B cell (primary cell): Measurements from ENCODE around the gene CADM2. TPM values are rescaled to one million over a fixed set of nuclear protein-coding genes. Genes with fewer than 3 reads are reported as not detected.

ENCODE experiments used
- ATAC-seq: fragments of 200-7000 bp; cut with Tn5 transposase; one replicate; pipeline ENCODE4 v1.10.0; 2021; ENCODE audit warnings: low read depth, mild to moderate bottlenecking, moderate number of reproducible peaks, moderate library complexity
- CTCF ChIA-PET: fragments of 350-600 bp; sonication (Branson Sonifier 250); formaldehyde crosslinking; loops from one replicate; lab custom pipeline; 2021; ENCODE audit warnings: antibody characterized with exemption, inconsistent platforms; lab: Charles Lee
- POLR2A ChIA-PET: fragments of 350-600 bp; sonication (Branson Sonifier 250); formaldehyde crosslinking; loops from one replicate; lab custom pipeline; 2021; ENCODE audit warnings: antibody characterized with exemption; lab: Charles Lee
- DNase-seq: peaks from one replicate; pipeline ENCODE4 v3.0.0; 2013
- H2AFZ ChIP-seq: 2 replicates; pipeline ENCODE4 v1.6.1; 2012; ENCODE audit warnings: mild to moderate bottlenecking, low read depth, low read length; ENCODE audit not compliant: insufficient read depth, poor library complexity, severe bottlenecking
- H3K27ac ChIP-seq, 2 donors: 1 replicate in 1 of 2; 2 replicates in 1 of 2; pipeline ENCODE4 v1.5.1; 2012 to 2013; ENCODE audit warnings: low read length in 2 of 2, mild to moderate bottlenecking in 2 of 2, moderate library complexity in 1 of 2
- H3K27me3 ChIP-seq, 4 experiments: fragments of 200-600 bp in 1 of 4; sonication (generic) in 1 of 4; replicated peaks in 1 of 4; 1 replicate in 2 of 4; 2 replicates in 2 of 4; pipeline versions ENCODE4 v1.6.1 to v1.7.0; 2013 to 2016; ENCODE audit warnings: low read length in 3 of 4, mild to moderate bottlenecking in 2 of 4, mixed read lengths in 1 of 4, moderate library complexity in 1 of 4; ENCODE audit not compliant: insufficient read depth in 4 of 4, control insufficient read depth in 3 of 4; ENCODE audit errors: control extremely low read depth in 1 of 4
- H3K36me3 ChIP-seq, 2 experiments: replicated peaks in 1 of 2; 1 replicate in 1 of 2; 2 replicates in 1 of 2; pipeline versions ENCODE4 v1.6.1 to v1.7.1; 2013; ENCODE audit warnings: low read length in 1 of 2; ENCODE audit not compliant: insufficient read depth in 2 of 2, control insufficient read depth in 1 of 2; ENCODE audit errors: control extremely low read depth in 1 of 2, extremely low read depth in 1 of 2
- H3K4me1 ChIP-seq, 2 donors: fragments of 200-600 bp in 1 of 2; sonication (generic) in 1 of 2; 1 replicate in 1 of 2; 2 replicates in 1 of 2; pipeline versions ENCODE4 v1.5.1 to v1.6.1; 2013 to 2017; ENCODE audit warnings: low read length in 2 of 2; ENCODE audit not compliant: control insufficient read depth in 2 of 2, insufficient read depth in 2 of 2
- H3K4me2 ChIP-seq: replicated peaks from 2 replicates; pipeline ENCODE3; 2012; ENCODE audit warnings: mild to moderate bottlenecking, low read depth, low read length; ENCODE audit not compliant: poor library complexity, severe bottlenecking
- H3K4me3 ChIP-seq, 5 experiments: fragments of 200-600 bp in 1 of 5; sonication (generic) in 1 of 5; 1 replicate in 3 of 5; 2 replicates in 2 of 5; pipeline versions ENCODE4 v1.5.1 to v1.7.0; 2011 to 2016; ENCODE audit warnings: low read length in 4 of 5, mild to moderate bottlenecking in 4 of 5, low read depth in 2 of 5, control low read depth in 1 of 5, moderate library complexity in 1 of 5; ENCODE audit not compliant: insufficient read depth in 1 of 5; ENCODE audit errors: control extremely low read depth in 1 of 5, extremely low read depth in 1 of 5
- H3K79me2 ChIP-seq: fragments of 200-600 bp; sonication (generic); one replicate; pipeline ENCODE4 v1.6.0; 2016; ENCODE audit warnings: low read length; ENCODE audit not compliant: control insufficient read depth, insufficient read depth
- H3K9ac ChIP-seq: fragments of 200-600 bp; sonication (generic); 2 replicates; pipeline ENCODE4 v1.6.1; 2017; ENCODE audit warnings: mild to moderate bottlenecking, low read length, moderate library complexity
- H3K9me3 ChIP-seq, 3 donors: one replicate each; pipeline versions ENCODE4 v1.6.1 to v1.7.1; 2013; ENCODE audit warnings: low read length in 2 of 3; ENCODE audit not compliant: control insufficient read depth in 2 of 3, insufficient read depth in 1 of 3; ENCODE audit errors: control extremely low read depth in 1 of 3
- H4K20me1 ChIP-seq: 2 replicates; pipeline ENCODE4 v1.6.0; 2012; ENCODE audit warnings: mild to moderate bottlenecking, low read length; ENCODE audit not compliant: insufficient read depth, control insufficient read depth, poor library complexity, severe bottlenecking
- H3K27ac Mint-ChIP-seq: one replicate; pipeline ENCODE4 v1.8.0; 2021; ENCODE audit warnings: mixed read lengths
- H3K27me3 Mint-ChIP-seq: one replicate; pipeline ENCODE4 v1.8.0; 2021; ENCODE audit warnings: mixed read lengths
- H3K4me1 Mint-ChIP-seq: one replicate; pipeline ENCODE4 v1.8.0; 2021; ENCODE audit warnings: mixed read lengths
- H3K4me3 Mint-ChIP-seq: one replicate; pipeline ENCODE4 v1.8.0; 2021; ENCODE audit warnings: mixed read lengths
- H3K9me3 Mint-ChIP-seq: one replicate; pipeline ENCODE4 v1.8.0; 2022; ENCODE audit warnings: mixed read lengths; ENCODE audit not compliant: insufficient read depth
- CTCF ChIP-seq: fragments of 200-600 bp; IDR thresholded peaks from one replicate; pipeline ENCODE4 v1.8.0; 2022; ENCODE audit warnings: antibody characterized with exemption, mild to moderate bottlenecking
- EZH2 ChIP-seq: IDR thresholded peaks from 2 replicates; pipeline ENCODE4 v1.6.1; 2012; ENCODE audit warnings: borderline replicate concordance, low read depth, mild to moderate bottlenecking, moderate library complexity, low read length; ENCODE audit not compliant: insufficient read depth, poor library complexity, severe bottlenecking
- WGBS: methylation state at CpG from one replicate; pipeline ENCODE4 v1.1.5; 2013; ENCODE audit warnings: missing lambda C conversion rate; ENCODE audit not compliant: insufficient coverage; 5-methylcytosine and 5-hydroxymethylcytosine counted together
- intact Hi-C: fragments of 100-400 bp; cut with micrococcal nuclease; formaldehyde crosslinking; loops from one replicate; pipeline ENCODE4 v1.10.0; 2022
- polyA plus RNA-seq: library from polyadenylated mRNA; depleted of rRNA; stranded (reverse); fragments of >200 nt; gene quantifications from 2 replicates; pipeline ENCODE4 v1.2.3, GENCODE V29; 2012
- total RNA-seq, 2 donors: library from RNA; stranded (reverse); fragments of 120-200 nt in 1 of 2; gene quantifications; 1 replicate in 1 of 2; 2 replicates in 1 of 2; pipeline versions ENCODE4 v1.2.3 to v1.2.4, GENCODE V29; 2013 to 2022

CADM2 gene
- total and polyA plus RNA-seq, 2 donors (not counting 1 experiment from before 2014, with no cell fraction given), result 0.10 to 0.37 TPM

DNA sequence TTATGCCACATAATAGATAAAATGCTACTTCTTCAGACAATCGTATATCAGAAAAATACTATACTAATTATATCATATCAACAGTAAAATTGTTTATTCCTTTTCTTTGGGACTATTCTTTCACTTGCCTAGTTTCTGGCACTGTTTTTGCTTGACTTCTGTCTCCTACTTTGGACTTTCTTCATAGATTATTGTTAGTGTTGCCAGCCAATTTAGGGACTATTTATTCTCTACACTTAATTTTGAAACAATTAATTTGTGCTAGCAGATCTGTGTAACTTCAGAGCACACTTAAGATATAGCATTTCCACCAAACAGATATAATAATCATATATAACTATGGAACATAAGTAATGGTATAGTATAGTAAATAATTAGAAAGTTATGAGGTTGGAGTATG is 305.6 kb downstream of the CADM2 start:
- H3K27me3 ChIP-seq, result no peaks in the 10 kb centered on the region
- H2AFZ ChIP-seq, result no peak overlapping the region
- no peaks in the 10 kb centered on the region for H3K9me3 Mint-ChIP-seq
- no peaks in the 10 kb centered on the region for H3K79me2 ChIP-seq
- no peaks in the 10 kb centered on the region for H3K4me1 ChIP-seq
- H4K20me1 ChIP-seq, result no peaks in the 10 kb centered on the region
- H3K4me1 Mint-ChIP-seq, result no peaks in the 10 kb centered on the region
- H3K27ac Mint-ChIP-seq, result no peak overlapping the region
- H3K9me3 ChIP-seq, result no peaks in the 10 kb centered on the region
- no peak overlapping the region for H3K4me2 ChIP-seq
- H3K4me3 Mint-ChIP-seq, result no peak overlapping the region
- no peaks in the 10 kb centered on the region for H3K27me3 Mint-ChIP-seq
- H3K9ac ChIP-seq, result no peak overlapping the region
- H3K36me3 ChIP-seq, result no peaks in the 10 kb centered on the region
- ChIA-PET POLR2A (no interaction called here), CTCF (no interaction called here)
- no CpG with 5 or more reads among the region's 1 CpG for WGBS
- DNase-seq, result no peak
- no peak for ATAC-seq
- TF ChIP-seq CTCF, result no peak
- no peak for TF ChIP-seq EZH2
- H3K27ac ChIP-seq, result no peak overlapping the region
- H3K4me3 ChIP-seq, result no peak overlapping the region
- intact Hi-C loops, result no loop called here

- no peak for ATAC-seq
- Mint-ChIP-seq H3K4me3 (no peak overlapping the region), H3K9me3 (no peaks in the 10 kb centered on the region), H3K27ac (no peak overlapping the region), H3K4me1 (no peaks in the 10 kb centered on the region), H3K27me3 (no peaks in the 10 kb centered on the region)
- Histone ChIP-seq H2AFZ (no peak overlapping the region), H3K4me3 (no peak overlapping the region), H3K9me3 (no peaks in the 10 kb centered on the region), H3K4me1 (no peaks in the 10 kb centered on the region), H4K20me1 (no peaks in the 10 kb centered on the region), H3K4me2 (no peak overlapping the region), H3K79me2 (no peaks in the 10 kb centered on the region), H3K27ac (no peak overlapping the region), H3K9ac (no peak overlapping the region), H3K27me3 (no peaks in the 10 kb centered on the region), H3K36me3 (no peaks in the 10 kb centered on the region)
- intact Hi-C loops, result no loop called here
- POLR2A ChIA-PET, result no interaction called here
- TF ChIP-seq CTCF, result no peak
- no peak for TF ChIP-seq EZH2
- CTCF ChIA-PET, result no interaction called here
- DNase-seq, result no peak
- no CpG with 5 or more reads among the region's 1 CpG for WGBS
Observed at GRCh38 chr3:85270488-85270887, 311.7 kb downstream of the CADM2 start.
